Left hindlimb (tissue), 1 donor: ENCODE measurements around the gene SLC16A1.
"Not testable (repeated sequence)": the region's sequence is repeated elsewhere in the genome, so short reads cannot be mapped to it uniquely, and the experiment has no call there.

Source experiments
- DNase-seq: peaks from one replicate; pipeline ENCODE4 v3.0.0-alpha.2; 2018

Gene SLC16A1

GRCh38 chr1:112923234-112923958 is 32.6 kb downstream of the SLC16A1 start:
- DNase-seq: no peak

- no peak for DNase-seq
Observed at GRCh38 chr1:112911506-112912220, 44.3 kb downstream of the SLC16A1 start.

- DNase-seq: no peak
Observed at GRCh38 chr1:112909847-112910246, 46.1 kb downstream of the SLC16A1 start.

- DNase-seq: no peak
Observed at GRCh38 chr1:112906150-112906698, 49.8 kb downstream of the SLC16A1 start.

- DNase-seq: no peak
Observed at GRCh38 chr1:112905395-112906149, 50.4 kb downstream of the SLC16A1 start.

- no peak for DNase-seq
Observed at GRCh38 chr1:112904831-112905261, 51.1 kb downstream of the SLC16A1 start.

- no peak for DNase-seq
Observed at GRCh38 chr1:112904071-112904830, 51.7 kb downstream of the SLC16A1 start.

- no peak for DNase-seq
Observed at GRCh38 chr1:112902221-112902620, 53.8 kb downstream of the SLC16A1 start.

- no peak for DNase-seq
Observed at GRCh38 chr1:112901387-112901786, 54.6 kb downstream of the SLC16A1 start.

- DNase-seq: no peak
Observed at GRCh38 chr1:112896783-112897182, 59.2 kb downstream of the SLC16A1 start.

- DNase-seq: no peak
Observed at GRCh38 chr1:112894561-112895011, 61.4 kb downstream of the SLC16A1 start.

GRCh38 chr1:112894010-112894292 is 62.0 kb downstream of the SLC16A1 start:
- DNase-seq: no peak

- no peak for DNase-seq
Observed at GRCh38 chr1:112893288-112894009, 62.5 kb downstream of the SLC16A1 start.

- DNase-seq: not testable (repeated sequence)
Observed at GRCh38 chr1:112889906-112890305, 66.1 kb downstream of the SLC16A1 start.

GRCh38 chr1:112889052-112889768 is 66.8 kb downstream of the SLC16A1 start:
- no peak for DNase-seq

- no peak for DNase-seq
Observed at GRCh38 chr1:112888630-112889029, 67.4 kb downstream of the SLC16A1 start.

- no peak for DNase-seq
Observed at GRCh38 chr1:112887599-112888283, 68.3 kb downstream of the SLC16A1 start.

- DNase-seq: not testable (repeated sequence)
Observed at GRCh38 chr1:112884996-112885395, 71.0 kb downstream of the SLC16A1 start.

- peak; percentile 52 for DNase-seq
Observed at GRCh38 chr1:112882271-112882744, 73.7 kb downstream of the SLC16A1 start.

- DNase-seq: no peak
Observed at GRCh38 chr1:112881742-112882127, 74.3 kb downstream of the SLC16A1 start.
